ENCODE measurements around the gene EGR1. TPM values are rescaled to one million over a fixed set of nuclear protein-coding genes. Genes with fewer than 3 reads are reported as not detected.
A peak's percentile ranks its signal among the peaks of the same experiment; 100 is the strongest.

The EGR1 gene
- 10.5 TPM for polyA plus RNA-seq (2013, experiment 1 of 2)
- 7.4 TPM for polyA plus RNA-seq (2013, experiment 2 of 2)

- Histone ChIP-seq H3K9me3 (ENCODE audit: insufficient read depth, low read depth, low read length) (no peaks in the 10 kb centered on the region), H3K27ac (ENCODE audit: low read depth, low read length) (peak within 1 kb of the TSS; percentile 94), H3K36me3 (ENCODE audit: insufficient read depth, low read length) (no peaks in the 10 kb centered on the region), H3K4me1 (ENCODE audit: insufficient read depth, low read length) (no peaks in the 10 kb centered on the region; the same call in 1 of the 2 replicates), H3K4me3 (ENCODE audit: low read length) (peak within 1 kb of the TSS; percentile 74), H3K9ac (ENCODE audit: low read depth, low read length) (peak within 1 kb of the TSS; percentile 92), H3K27me3 (ENCODE audit: insufficient read depth, low read length) (peaks cover 21% of the 10 kb centered on the region)
- 1% methylated on average over 85 of the region's 85 CpGs for WGBS
Observed at GRCh38 chr5:138465261-138466124, at the start of gene EGR1. EGR1 (plus strand) TSS chr5:138465479; CDS start chr5:138465762, 283 bp downstream.

GRCh38 chr5:138418444-138418843 lies 46.8 kb upstream of the EGR1 start:
- H3K27me3 ChIP-seq (ENCODE audit: insufficient read depth, low read length) = no peaks in the 10 kb centered on the region
- H3K9me3 ChIP-seq (ENCODE audit: insufficient read depth, low read depth, low read length) = no peaks in the 10 kb centered on the region
- H3K9ac ChIP-seq (ENCODE audit: low read depth, low read length) = no peak overlapping the region
- no peak overlapping the region for H3K4me3 ChIP-seq (ENCODE audit: low read length)
- 99% methylated on average over 2 of the region's 2 CpGs for WGBS
- H3K4me1 ChIP-seq (ENCODE audit: insufficient read depth, low read length) = no peaks in the 10 kb centered on the region
- H3K27ac ChIP-seq (ENCODE audit: low read depth, low read length) = no peak overlapping the region
- H3K36me3 ChIP-seq (ENCODE audit: insufficient read depth, low read length) = peaks cover 91% of the 10 kb centered on the region

- Histone ChIP-seq H3K36me3 (ENCODE audit: insufficient read depth, low read length) (peaks cover 95% of the 10 kb centered on the region), H3K9ac (ENCODE audit: low read depth, low read length) (no peak overlapping the region)
- 86% methylated on average over 1 of the region's 1 CpG for WGBS
Observed at GRCh38 chr5:138425079-138425478, 40.2 kb upstream of the EGR1 start.

GRCh38 chr5:138435943-138436342 lies 29.3 kb upstream of the EGR1 start:
- 93% methylated on average over 5 of the region's 5 CpGs for WGBS
- no peak overlapping the region for H3K27ac ChIP-seq (ENCODE audit: low read depth, low read length)
- H3K4me3 ChIP-seq (ENCODE audit: low read length) = no peak overlapping the region
- peaks cover 50% of the 10 kb centered on the region for H3K36me3 ChIP-seq (ENCODE audit: insufficient read depth, low read length)
- H3K4me1 ChIP-seq (ENCODE audit: insufficient read depth, low read length) = peaks cover 14% of the 10 kb centered on the region
- H3K9ac ChIP-seq (ENCODE audit: low read depth, low read length) = no peak overlapping the region
- no peaks in the 10 kb centered on the region for H3K27me3 ChIP-seq (ENCODE audit: insufficient read depth, low read length)
- no peaks in the 10 kb centered on the region for H3K9me3 ChIP-seq (ENCODE audit: insufficient read depth, low read depth, low read length)

More at GRCh38 chr5:138425079-138425478, 40.2 kb upstream of the EGR1 start:
- H3K9me3 ChIP-seq (ENCODE audit: insufficient read depth, low read depth, low read length) = no peaks in the 10 kb centered on the region
- H3K27ac ChIP-seq (ENCODE audit: low read depth, low read length) = no peak overlapping the region
- no peaks in the 10 kb centered on the region for H3K4me1 ChIP-seq (ENCODE audit: insufficient read depth, low read length)
- no peak overlapping the region for H3K4me3 ChIP-seq (ENCODE audit: low read length)
- H3K27me3 ChIP-seq (ENCODE audit: insufficient read depth, low read length) = no peaks in the 10 kb centered on the region

GRCh38 chr5:138438003-138438723 lies 27.1 kb upstream of the EGR1 start:
- Histone ChIP-seq H3K9ac (ENCODE audit: low read depth, low read length) (peak overlapping the region; percentile 65), H3K27ac (ENCODE audit: low read depth, low read length) (peak overlapping the region; percentile 2; the same call in 1 of the 2 replicates)

GRCh38 chr5:138438724-138439476 lies 26.4 kb upstream of the EGR1 start, which contains the start of gene REEP2:
REEP2 (plus strand) TSS chr5:138439057; CDS start chr5:138439209, 152 bp downstream.
- H3K27ac ChIP-seq (ENCODE audit: low read depth, low read length) = peak within 1 kb of the TSS; percentile 2; the same call in 1 of the 2 replicates
- peaks cover 14% of the 10 kb centered on the region for H3K4me1 ChIP-seq (ENCODE audit: insufficient read depth, low read length)
- H3K9me3 ChIP-seq (ENCODE audit: insufficient read depth, low read depth, low read length) = no peaks in the 10 kb centered on the region
- H3K9ac ChIP-seq (ENCODE audit: low read depth, low read length) = peak within 1 kb of the TSS; percentile 65
- H3K36me3 ChIP-seq (ENCODE audit: insufficient read depth, low read length) = peaks cover 26% of the 10 kb centered on the region
- WGBS = under 1% methylated on average over 64 of the region's 65 CpGs
- H3K27me3 ChIP-seq (ENCODE audit: insufficient read depth, low read length) = no peaks in the 10 kb centered on the region
- H3K4me3 ChIP-seq (ENCODE audit: low read length) = peak within 1 kb of the TSS; percentile 78

More at GRCh38 chr5:138438003-138438723, 27.1 kb upstream of the EGR1 start:
- Histone ChIP-seq H3K4me3 (ENCODE audit: low read length) (peak overlapping the region; percentile 78), H3K27me3 (ENCODE audit: insufficient read depth, low read length) (no peaks in the 10 kb centered on the region), H3K9me3 (ENCODE audit: insufficient read depth, low read depth, low read length) (no peaks in the 10 kb centered on the region), H3K4me1 (ENCODE audit: insufficient read depth, low read length) (peaks cover 14% of the 10 kb centered on the region), H3K36me3 (ENCODE audit: insufficient read depth, low read length) (peaks cover 33% of the 10 kb centered on the region)
- WGBS = 82% methylated on average over 11 of the region's 11 CpGs

- Histone ChIP-seq H3K9me3 (ENCODE audit: insufficient read depth, low read depth, low read length) (no peaks in the 10 kb centered on the region), H3K4me1 (ENCODE audit: insufficient read depth, low read length) (peaks cover 14% of the 10 kb centered on the region), H3K27ac (ENCODE audit: low read depth, low read length) (no peak overlapping the region), H3K4me3 (ENCODE audit: low read length) (peak overlapping the region; percentile 78), H3K36me3 (ENCODE audit: insufficient read depth, low read length) (peaks cover 21% of the 10 kb centered on the region), H3K9ac (ENCODE audit: low read depth, low read length) (peak overlapping the region; percentile 65), H3K27me3 (ENCODE audit: insufficient read depth, low read length) (no peaks in the 10 kb centered on the region)
- WGBS = 27% methylated on average over 19 of the region's 20 CpGs
Observed at GRCh38 chr5:138439477-138440158, 25.7 kb upstream of the EGR1 start.

GRCh38 chr5:138440159-138441073 lies 24.9 kb upstream of the EGR1 start:
- Histone ChIP-seq H3K4me1 (ENCODE audit: insufficient read depth, low read length) (peaks cover 14% of the 10 kb centered on the region), H3K27ac (ENCODE audit: low read depth, low read length) (no peak overlapping the region), H3K27me3 (ENCODE audit: insufficient read depth, low read length) (no peaks in the 10 kb centered on the region), H3K36me3 (ENCODE audit: insufficient read depth, low read length) (peaks cover 13% of the 10 kb centered on the region), H3K9ac (ENCODE audit: low read depth, low read length) (no peak overlapping the region), H3K9me3 (ENCODE audit: insufficient read depth, low read depth, low read length) (no peaks in the 10 kb centered on the region), H3K4me3 (ENCODE audit: low read length) (peak overlapping the region; percentile 78)
- 71% methylated on average over 16 of the region's 17 CpGs for WGBS

- Histone ChIP-seq H3K36me3 (ENCODE audit: insufficient read depth, low read length) (peaks cover 5% of the 10 kb centered on the region), H3K9ac (ENCODE audit: low read depth, low read length) (no peak overlapping the region), H3K27me3 (ENCODE audit: insufficient read depth, low read length) (no peaks in the 10 kb centered on the region), H3K27ac (ENCODE audit: low read depth, low read length) (no peak overlapping the region), H3K4me3 (ENCODE audit: low read length) (no peak overlapping the region), H3K9me3 (ENCODE audit: insufficient read depth, low read depth, low read length) (no peaks in the 10 kb centered on the region), H3K4me1 (ENCODE audit: insufficient read depth, low read length) (peaks cover 14% of the 10 kb centered on the region)
- 90% methylated on average over 9 of the region's 9 CpGs for WGBS
Observed at GRCh38 chr5:138441221-138441620, 24.1 kb upstream of the EGR1 start.

Data from HUES64 (cell line).